T-helper 1 cell treated with Interleukin-12 subunit alpha and Interleukin-12 subunit beta and Interleukin-4 antibody, amounts not matched to agents 30 ng/mL and 1 ng/mL, for 36 hours (primary cell): ENCODE measurements around the gene SLC27A4. TPM values are rescaled to one million over a fixed set of nuclear protein-coding genes. Genes with fewer than 3 reads are reported as not detected.

ENCODE experiments used
- intact Hi-C: fragments of 100-400 bp; cut with micrococcal nuclease; formaldehyde crosslinking; loops from one replicate; pipeline ENCODE4 v1.15.1; 2024
- total RNA-seq: library from RNA; stranded (reverse); gene quantifications from 2 replicates; pipeline ENCODE4 v1.2.3, GENCODE V29; 2022

Gene SLC27A4
- total RNA-seq, 1 donor from 2014 or later: 25.3 TPM

DNA sequence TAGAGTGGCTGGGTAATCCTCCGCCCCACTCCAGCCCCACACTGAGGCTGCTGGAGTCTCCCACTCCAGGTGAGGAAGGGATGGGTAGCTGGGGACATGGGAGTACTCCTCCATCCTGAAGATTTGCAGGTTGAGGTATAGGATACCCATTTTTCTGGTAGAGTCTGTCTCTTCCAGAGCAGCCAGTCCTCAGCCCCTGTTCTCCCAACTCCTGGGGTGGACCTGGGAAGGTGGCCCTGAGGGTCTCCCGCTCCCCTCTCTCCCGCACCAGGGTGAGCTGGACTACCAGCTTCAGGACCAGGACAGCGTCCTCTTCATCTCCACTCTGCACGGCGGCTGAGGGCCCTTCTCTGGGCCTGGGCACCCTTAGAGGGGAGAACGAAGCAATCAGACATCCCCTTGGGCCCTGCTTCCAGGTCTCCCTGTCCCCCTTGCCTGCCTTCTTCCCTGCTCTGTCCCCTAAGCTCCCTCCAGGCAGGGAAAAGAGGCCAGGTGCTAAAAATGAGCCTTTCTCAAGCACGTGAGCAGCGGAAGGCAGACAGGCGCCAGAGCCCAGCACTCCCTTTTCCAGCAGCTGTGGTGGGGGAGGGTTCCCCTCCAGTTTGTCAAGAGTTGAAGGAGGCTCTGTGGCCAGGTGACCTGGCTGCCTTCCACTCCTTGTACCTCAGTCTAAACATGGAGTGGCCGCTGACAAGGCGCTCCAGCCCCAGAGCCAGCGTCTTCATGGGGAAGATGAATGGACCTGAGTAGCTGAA lies 49.2 kb downstream of the SLC27A4 start:
- intact Hi-C loops: no loop called here

DNA sequence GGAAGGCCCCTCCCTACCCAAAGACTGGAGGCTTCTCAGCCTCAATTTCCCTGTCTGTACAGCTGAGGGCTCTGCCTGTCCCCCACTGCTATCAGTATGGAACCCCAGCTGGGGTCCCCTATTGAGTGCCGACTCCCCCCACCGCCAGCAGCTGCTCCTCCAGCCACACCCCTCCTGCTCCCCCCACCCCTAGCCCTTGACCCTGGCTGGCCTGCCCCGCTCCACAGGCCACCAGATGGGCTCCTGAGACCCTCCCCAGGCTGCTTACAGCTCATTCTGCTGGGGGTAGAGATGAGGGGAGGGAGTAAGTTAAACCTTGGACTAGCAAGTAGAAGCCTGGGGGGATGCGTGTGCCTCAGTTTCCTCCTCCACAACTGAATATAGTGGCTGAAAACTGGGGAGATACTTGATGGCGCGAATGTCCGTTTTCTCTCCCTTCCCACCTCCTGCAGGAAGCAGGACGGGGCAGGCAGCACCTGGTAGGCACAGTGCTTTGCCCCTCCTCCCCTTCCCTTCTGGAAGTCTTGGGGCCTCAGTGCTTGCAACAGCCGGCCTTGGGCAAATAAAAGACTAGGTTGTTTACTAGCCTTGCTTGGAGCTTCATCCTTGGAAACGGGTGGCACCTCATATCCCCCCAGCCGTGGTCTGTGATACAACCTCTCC lies 50.0 kb downstream of the SLC27A4 start:
- intact Hi-C loops: no loop called here

DNA sequence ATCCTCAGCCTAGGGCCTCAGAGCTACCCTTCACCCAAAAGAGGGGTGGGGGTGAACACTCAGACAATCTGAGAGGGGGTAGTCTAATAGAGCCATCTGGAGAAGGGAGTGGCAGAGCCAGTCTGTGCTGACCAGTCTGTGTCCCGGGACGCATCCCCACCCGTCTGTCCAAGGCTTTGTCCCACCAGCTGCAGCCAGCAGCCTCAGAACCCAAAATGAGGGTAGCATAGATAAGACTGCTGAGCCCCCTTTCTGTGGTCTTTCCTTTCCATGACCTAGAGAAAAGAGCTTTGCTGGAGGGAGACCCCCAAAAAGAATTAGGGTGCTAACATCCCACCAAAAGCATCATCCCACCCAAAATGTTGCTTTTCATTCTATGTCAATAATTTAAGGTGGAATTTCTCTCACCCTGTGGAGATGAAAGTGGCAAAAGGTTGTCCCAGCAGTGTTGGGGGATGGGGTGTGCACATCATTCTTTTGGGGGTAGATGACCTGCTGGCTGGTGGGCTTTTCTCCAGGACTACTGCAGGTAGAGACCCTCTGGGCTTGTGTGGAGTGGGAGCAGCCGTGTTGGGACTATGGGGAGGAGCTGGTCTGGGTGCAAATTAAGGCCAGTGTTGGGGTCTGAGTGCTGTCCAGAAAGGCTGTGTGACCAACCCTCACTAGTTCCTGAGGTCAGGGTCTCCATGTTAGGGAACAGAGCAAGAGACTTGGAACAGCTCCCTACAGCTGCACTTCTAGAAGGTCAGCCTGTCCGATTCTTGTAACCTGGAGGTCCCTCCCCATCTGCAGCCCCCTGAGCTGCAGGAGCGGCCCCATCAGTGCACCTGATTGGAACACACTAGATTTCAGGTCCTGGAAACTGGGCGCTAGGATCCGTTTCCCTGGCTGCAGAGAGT lies 50.7 kb downstream of the SLC27A4 start:
- intact Hi-C loops: no loop called here

DNA sequence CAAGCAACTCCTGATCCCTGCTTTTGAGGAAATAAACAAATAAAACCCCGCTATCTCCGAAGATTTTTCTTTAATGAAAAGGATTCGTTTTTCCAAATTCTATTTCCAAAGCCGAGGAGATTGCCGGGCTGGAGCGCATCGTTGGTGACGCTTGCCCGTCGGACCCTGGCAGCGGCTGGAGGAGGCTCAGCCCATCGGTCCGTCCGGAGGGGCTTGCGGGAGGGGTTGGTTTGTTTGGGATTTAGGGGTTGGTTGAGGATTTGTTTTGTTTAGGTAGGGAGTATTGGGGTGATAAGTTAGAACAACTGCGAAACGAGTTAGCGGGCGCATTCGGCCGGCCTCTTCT lies 51.6 kb downstream of the SLC27A4 start:
- intact Hi-C loops: no loop called here

DNA sequence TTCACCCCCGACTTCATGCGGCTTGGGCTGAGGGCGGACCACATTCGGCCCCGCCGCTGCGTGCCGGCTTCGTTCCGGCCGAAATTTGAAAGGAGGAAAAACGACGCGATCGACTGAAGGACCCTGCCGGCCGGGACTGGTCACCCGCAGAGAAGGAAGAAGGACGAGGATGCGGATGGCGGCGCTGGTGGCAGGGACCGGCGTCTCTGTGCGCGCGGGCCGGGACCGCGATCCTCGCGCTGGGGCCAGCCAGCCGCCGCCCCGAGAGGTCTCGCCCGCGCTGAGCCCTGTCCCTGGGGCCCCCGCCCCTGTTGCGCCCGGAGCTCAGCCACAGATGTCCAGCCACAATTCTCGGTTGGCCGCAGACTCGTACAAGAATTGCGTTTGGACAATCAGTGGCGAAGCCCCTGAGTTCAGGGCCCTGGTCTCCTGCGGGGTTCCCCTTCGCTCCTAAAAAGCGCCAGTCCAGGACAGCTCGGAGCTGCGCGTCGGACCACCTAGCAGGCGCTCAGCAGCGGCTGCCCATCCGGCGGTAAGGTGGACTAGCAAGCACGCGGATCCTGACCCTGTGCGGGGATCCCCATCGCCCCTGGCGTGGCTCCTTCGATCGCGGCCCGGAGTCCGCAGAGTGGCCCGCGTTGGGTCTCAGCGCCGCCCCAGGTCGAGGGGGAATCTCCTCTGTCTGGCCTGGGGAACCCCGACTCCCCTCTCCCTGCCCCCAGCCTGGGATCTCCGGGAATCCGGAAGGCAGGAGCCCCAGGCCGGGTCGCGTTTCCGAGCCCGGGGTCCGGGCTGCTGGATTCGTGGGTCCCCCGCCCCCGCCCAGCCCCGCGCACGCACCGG lies 52.2 kb downstream of the SLC27A4 start:
- intact Hi-C loops: no loop called here

DNA sequence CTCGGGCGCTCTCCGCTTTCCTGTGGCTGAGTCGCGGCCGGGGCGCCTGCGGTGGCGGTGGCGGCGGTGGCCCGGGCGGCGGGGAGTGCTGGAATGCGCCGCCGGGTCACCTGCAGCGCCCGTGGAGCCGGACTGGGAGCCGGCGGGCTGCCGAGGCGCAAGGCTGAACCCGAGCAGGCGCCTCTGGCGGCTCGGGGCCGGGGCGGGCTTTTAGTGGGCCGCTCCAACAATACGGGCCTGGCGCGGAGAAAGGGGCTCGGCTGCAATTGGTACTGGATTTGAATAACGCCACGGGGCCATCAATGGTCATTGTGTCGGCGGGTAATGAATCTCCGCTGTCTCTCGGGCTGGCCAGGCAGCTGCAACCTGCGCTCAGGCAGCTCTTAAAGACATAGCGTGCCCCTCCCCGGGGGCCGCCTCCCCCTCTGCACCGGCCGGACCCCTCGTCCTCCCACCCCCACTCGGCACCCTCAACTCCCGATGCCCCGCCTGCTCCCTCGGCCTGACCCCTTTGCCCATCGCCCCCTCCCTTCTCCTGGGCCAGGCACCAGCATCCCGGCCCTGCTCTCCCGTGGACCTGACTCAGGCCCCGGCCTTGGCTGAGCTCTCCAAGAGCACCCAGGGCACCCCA lies 52.9 kb downstream of the SLC27A4 start:
- intact Hi-C loops: no loop called here

DNA sequence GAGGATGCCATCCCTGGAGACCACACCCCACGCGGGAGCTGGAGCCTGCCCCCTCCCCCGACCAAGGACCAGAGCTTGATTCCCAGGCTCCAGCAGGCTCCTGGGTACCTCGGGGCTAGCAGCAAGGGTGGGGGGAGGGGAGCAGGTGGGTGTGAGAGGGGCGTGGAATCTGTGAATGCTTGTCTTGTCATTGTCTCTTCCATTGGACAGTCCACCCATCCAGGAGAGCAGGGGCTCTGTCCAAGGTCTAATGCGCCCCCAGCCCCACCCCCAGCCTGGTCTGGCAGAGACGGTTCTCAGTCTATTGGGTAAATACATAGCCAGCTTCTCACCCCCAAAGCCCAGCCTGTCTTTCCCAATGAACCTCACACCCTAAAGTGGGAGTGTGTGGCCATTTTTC lies 53.6 kb downstream of the SLC27A4 start:
- intact Hi-C loops: no loop called here

DNA sequence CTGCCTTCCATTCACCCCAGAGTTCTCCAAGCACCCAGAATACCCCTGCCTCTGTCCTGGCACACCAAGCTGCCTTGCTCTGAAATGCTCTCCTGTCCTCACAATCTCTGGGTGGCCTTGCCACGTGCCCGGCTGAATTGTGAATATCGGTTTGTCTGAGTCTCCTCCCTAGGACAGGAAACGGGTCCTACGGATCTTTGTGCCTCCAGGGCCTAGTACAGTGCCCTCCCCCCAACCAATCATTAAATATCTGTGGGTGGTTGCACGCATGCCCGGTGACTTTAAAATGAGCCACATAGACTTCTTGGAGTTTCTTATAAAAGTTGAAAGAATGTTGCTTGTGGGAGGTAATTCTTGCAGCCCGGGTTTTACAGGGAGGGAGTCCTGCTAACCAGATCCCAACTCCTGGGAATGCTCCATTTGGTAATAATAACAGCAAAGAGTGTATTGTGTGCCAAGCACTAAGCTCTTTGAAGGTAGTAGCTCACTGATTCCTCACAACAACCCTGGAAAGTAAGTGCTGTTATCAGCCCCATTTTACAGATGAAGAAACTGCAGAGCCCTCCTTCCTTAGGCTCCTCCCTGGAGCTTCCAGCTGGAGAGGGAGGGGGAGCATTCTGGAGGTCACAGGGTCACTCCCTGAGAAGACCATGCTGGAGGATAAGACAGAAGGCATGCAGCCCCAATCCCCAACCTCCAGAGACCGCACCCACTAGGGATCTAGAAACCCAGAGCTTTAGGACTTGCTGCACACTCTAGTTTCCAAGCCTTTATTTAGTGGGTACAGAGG lies 54.2 kb downstream of the SLC27A4 start:
- intact Hi-C loops: no loop called here

DNA sequence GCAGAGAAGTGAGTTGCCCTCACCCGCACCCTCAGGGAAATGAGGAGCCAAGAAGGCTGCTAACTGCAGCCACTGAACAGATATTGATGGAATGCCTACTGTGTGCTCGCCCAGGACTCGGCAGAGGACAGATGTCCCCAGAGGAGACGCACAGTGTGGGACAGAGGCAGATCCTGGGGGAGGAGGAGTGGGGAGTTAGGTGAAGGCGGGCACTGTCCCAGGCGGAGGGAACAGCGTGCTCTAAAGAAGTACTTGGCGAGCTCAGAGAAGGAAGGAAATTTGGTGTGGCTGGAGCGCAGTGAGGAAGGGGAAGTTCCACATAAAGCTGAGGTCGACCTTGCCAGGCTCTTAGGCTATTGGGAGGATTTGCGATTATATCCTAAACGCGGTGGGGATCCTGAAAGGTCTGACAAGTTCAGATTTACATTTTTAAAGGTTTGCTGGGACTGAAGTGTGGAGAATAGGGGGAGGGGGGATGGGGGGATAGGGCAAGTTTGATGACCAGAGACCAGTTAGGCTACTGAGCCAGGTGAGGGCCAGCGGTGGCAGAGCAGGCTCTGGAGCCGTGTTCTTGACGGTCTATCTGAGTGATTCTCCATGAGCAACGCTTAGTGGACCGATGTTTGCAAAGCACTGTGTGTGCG lies 56.8 kb downstream of the SLC27A4 start:
- intact Hi-C loops: no loop called here

DNA sequence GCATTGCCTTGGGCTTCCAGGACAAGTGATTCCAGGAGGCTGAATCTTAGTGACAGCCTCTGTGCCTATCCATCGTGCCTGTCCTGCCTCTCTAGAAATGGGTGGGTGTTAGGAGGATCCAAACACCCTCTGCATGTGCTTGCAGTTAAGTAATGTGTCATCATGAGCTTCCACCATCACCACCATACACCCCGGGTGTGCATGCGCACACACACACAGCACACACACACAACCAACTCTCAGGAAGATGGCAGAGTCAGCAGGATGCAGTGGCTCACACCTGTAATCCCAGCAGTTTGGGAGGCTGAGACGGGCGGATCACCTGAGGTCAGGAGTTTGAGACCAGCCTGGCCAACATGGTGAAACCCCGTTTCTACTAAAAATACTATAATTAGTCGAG lies 57.5 kb downstream of the SLC27A4 start:
- intact Hi-C loops: no loop called here

DNA sequence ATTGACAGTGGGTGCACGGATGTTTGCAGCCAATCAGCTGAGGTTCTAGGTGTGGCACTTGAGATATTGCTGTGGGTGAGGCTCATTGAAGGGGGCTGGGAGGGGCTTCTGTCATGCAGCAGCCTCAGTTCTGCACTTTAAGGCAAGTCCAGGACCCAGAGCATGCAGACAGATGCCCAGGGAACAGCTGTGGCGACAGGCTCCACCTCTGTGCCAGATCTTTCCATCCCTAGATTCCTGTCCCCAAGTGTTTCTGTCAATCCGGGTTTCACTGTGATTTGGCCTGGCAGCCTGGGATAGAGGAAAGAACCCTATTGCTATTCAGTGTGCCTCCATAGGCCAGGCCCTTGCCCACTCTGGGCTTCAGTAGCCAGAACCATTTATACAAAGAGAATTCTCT lies 59.5 kb downstream of the SLC27A4 start:
- intact Hi-C loops: no loop called here

DNA sequence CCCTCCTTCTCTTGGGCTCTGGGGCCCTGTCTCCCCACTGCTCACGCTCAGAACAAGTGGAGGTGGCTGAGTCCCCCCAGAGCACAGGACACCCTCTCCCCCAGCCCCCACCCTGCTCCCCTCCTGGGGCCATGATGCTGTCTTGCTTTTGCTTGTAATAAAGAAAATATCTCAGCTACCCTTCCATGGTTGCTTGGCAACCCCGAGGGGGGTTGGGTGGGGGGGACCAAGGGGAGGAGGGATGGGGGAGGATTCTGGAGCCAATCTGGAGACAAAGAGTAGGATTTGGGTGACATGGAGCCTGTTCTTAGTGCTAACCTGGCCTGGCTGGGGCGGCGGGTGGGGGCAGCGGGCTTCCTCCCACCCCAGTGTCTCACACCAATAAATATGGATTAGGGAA lies 64.2 kb downstream of the SLC27A4 start:
- intact Hi-C loops: no loop called here

DNA sequence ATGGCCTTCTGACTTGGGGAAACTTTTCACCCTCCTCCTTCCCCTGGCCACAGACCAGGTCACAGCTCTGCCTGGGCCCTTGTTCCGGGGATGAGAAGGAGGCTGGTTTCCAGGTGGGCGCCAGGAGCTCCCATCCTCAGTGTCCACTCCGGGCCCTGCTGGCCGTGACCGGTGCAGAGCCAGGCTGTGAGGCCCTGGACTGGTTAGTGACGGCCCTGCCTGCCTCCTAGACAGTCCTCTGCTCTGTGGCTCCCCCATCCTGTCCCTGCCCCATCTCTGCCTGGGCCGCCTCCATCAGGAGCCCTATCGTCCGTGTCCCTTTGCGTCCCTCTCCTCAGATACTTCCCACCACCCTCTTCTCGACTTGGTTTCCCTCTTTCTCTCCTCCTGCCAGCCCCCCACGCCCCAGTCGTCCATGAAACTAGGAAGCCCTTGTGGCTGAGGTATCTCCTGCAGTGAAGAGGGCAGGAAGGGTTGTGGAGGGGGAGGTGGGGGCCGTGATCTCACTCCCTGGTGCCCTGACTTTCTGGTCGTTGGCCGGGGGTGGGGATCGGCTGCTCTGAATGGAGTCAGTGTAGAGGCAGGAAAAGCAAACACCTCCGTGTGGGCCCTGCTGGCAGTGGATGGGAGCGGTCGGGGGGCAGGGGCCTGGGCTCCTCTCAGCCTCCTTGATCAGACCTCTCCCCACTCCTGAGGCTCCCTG lies 64.9 kb downstream of the SLC27A4 start:
- intact Hi-C loops: no loop called here

DNA sequence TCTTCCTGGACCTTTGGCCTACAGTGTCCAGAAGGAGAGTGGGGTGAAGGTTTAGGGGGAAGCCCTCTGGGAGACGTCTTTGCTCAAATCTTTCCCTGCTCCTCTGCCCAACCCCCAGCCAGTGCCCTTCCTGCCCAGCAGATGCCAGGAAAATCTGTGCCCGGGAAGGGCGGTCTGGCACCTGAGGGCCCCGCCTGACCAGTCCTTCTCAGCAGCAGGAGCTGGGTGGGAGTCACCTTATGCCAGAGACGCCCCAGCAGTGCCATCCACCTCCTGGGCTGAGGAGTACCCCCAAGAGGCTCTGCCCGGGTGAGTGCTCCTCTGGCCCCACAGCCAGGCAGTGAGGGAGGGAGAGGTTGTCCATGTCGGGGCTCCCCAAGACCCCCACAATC lies 65.4 kb downstream of the SLC27A4 start:
- intact Hi-C loops: no loop called here

DNA sequence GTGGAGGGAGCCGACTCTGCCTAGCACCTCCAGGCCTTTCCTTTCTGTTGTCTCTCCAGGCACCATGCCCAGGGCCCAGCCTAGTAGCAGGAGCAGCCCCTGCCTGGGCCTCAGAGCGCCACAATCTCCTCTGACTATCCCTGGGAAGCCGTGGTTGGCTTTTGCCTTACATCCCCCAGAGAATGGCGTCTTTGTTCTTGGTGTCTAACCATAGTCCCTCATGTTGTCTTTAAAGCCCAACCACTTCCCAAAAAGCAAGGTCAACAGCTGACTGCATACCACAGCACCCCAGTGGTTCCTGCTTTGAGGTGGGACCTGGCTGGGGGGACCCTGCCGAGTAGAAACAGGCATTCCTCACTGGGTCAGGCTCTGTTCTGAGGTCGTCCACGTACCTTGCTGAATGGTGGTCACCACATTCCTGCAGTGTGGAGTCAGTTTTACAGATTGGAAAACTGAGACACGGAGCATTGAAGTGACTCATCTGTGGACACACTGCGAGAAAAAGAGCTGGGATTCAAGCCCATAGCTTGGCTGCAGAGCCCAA lies 66.6 kb downstream of the SLC27A4 start:
- intact Hi-C loops: no loop called here

DNA sequence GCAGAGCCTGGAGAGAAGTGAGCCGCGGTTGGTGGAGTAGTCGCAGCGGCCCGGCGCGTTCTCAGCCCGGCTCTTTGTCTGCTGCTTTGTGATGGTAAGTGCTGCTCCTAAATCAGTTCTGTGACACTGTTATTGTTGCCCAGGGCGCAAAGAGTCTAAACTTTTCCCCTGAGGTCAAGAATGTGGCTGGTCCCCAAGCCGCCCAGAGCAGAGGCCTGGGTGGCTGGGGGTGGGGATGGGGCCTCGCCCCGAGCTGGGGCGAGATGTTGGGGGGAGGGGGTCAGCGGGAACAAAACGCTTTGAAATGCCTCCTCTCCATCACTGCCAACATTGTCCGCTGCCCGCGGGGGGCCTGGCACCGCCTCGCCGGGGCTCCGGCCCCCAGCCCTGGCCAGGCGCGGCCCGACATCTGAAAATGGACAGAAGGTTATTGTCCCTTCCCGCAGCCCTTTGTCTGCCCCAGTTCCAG lies 68.7 kb downstream of the SLC27A4 start:
- intact Hi-C loops: no loop called here

DNA sequence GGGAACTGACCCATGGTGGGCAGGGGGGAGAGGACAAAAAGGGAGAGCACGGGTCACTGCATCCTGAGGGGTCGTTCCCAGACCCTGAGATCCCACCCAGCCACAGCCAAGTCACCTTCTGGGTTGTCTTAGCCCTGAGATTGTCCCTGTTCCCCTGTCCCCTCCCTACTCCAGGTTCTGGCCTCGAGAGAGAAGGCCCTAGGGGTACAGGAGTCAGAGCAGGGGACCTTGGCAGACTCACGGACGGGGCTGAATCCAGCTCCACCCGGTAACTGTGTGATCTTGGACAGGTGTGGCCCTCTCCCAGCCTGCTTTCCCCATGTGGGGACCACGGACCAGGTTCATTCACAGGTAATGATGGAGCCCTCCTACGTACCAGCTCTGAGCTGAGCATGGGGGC lies 69.1 kb downstream of the SLC27A4 start:
- intact Hi-C loops: no loop called here

DNA sequence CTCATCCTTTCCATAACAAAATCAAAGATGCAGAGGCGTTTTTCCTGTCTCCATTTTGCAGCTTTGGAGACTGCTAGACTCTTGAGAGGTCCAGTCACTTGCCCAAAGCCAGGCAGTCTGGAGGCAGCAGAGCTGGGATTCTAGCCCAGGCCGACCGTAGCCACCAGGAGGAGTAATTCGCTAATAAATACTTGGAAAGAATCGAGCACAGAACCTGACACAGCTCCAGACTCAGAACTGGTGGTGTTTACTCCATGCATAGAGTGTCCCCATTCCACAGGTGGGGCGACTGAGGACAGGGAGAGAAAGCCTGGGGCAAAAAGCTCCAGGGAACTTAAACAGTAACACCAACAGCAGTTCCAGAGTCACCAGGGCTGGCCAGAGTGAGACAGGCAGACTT lies 69.7 kb downstream of the SLC27A4 start:
- intact Hi-C loops: no loop called here
